ENCODE data around the gene ANKS1B.

Gene ANKS1B

GRCh38 chr12:99915251-99916082 lies 69.3 kb downstream of the ANKS1B start:
- no peaks in the 10 kb centered on the region for H3K36me3 ChIP-seq (ENCODE audit: control insufficient read depth, insufficient read depth, low read length, severe bottlenecking)
- H3K9ac ChIP-seq (ENCODE audit: low read length) = no peak overlapping the region
- no peaks in the 10 kb centered on the region for H3K27me3 ChIP-seq (replicated peaks; ENCODE audit: control insufficient read depth, insufficient read depth, low read length)
- no peaks in the 10 kb centered on the region for H3K9me3 ChIP-seq (ENCODE audit: control insufficient read depth, low read length)
- no peak overlapping the region for H3K4me3 ChIP-seq (ENCODE audit: low read length)
- H3K4me1 ChIP-seq (ENCODE audit: control insufficient read depth, insufficient read depth, low read length) = peaks cover 46% of the 10 kb centered on the region
- DNase-seq (ENCODE audit: low read depth) = peak; percentile 65

GRCh38 chr12:99914206-99914605 lies 70.5 kb downstream of the ANKS1B start:
- H3K4me1 ChIP-seq (ENCODE audit: control insufficient read depth, insufficient read depth, low read length) = peaks cover 49% of the 10 kb centered on the region
- DNase-seq (ENCODE audit: low read depth) = no peak
- no peak overlapping the region for H3K4me3 ChIP-seq (ENCODE audit: low read length)
- H3K9me3 ChIP-seq (ENCODE audit: control insufficient read depth, low read length) = no peaks in the 10 kb centered on the region
- no peak overlapping the region for H3K9ac ChIP-seq (ENCODE audit: low read length)
- H3K36me3 ChIP-seq (ENCODE audit: control insufficient read depth, insufficient read depth, low read length, severe bottlenecking) = no peaks in the 10 kb centered on the region
- H3K27me3 ChIP-seq (replicated peaks; ENCODE audit: control insufficient read depth, insufficient read depth, low read length) = no peaks in the 10 kb centered on the region

GRCh38 chr12:99911967-99912366 lies 72.8 kb downstream of the ANKS1B start:
- Histone ChIP-seq H3K4me1 (ENCODE audit: control insufficient read depth, insufficient read depth, low read length) (peaks cover 33% of the 10 kb centered on the region), H3K9me3 (ENCODE audit: control insufficient read depth, low read length) (no peaks in the 10 kb centered on the region), H3K9ac (ENCODE audit: low read length) (peak overlapping the region; percentile 58), H3K4me3 (ENCODE audit: low read length) (peak overlapping the region; percentile 69), H3K36me3 (ENCODE audit: control insufficient read depth, insufficient read depth, low read length, severe bottlenecking) (no peaks in the 10 kb centered on the region), H3K27me3 (replicated peaks; ENCODE audit: control insufficient read depth, insufficient read depth, low read length) (no peaks in the 10 kb centered on the region)
- DNase-seq (ENCODE audit: low read depth) = peak; percentile 49

- DNase-seq (ENCODE audit: low read depth) = peak; percentile 97
- Histone ChIP-seq H3K27me3 (replicated peaks; ENCODE audit: control insufficient read depth, insufficient read depth, low read length) (no peaks in the 10 kb centered on the region), H3K4me3 (ENCODE audit: low read length) (peak overlapping the region; percentile 69)
These were observed 73.7 kb downstream of the ANKS1B start for GRCh38 chr12:99911081-99911480.

GRCh38 chr12:99910342-99910741 lies 74.4 kb downstream of the ANKS1B start:
- Histone ChIP-seq H3K4me1 (ENCODE audit: control insufficient read depth, insufficient read depth, low read length) (peaks cover 28% of the 10 kb centered on the region), H3K4me3 (ENCODE audit: low read length) (peak overlapping the region; percentile 67), H3K27me3 (replicated peaks; ENCODE audit: control insufficient read depth, insufficient read depth, low read length) (no peaks in the 10 kb centered on the region), H3K9ac (ENCODE audit: low read length) (peak overlapping the region; percentile 73), H3K36me3 (ENCODE audit: control insufficient read depth, insufficient read depth, low read length, severe bottlenecking) (no peaks in the 10 kb centered on the region), H3K9me3 (ENCODE audit: control insufficient read depth, low read length) (no peaks in the 10 kb centered on the region)
- peak; percentile 24 for DNase-seq (ENCODE audit: low read depth)

More at GRCh38 chr12:99911081-99911480, 73.7 kb downstream of the ANKS1B start:
- peak overlapping the region; percentile 73 for H3K9ac ChIP-seq (ENCODE audit: low read length)
- H3K36me3 ChIP-seq (ENCODE audit: control insufficient read depth, insufficient read depth, low read length, severe bottlenecking) = no peaks in the 10 kb centered on the region
- H3K9me3 ChIP-seq (ENCODE audit: control insufficient read depth, low read length) = no peaks in the 10 kb centered on the region
- H3K4me1 ChIP-seq (ENCODE audit: control insufficient read depth, insufficient read depth, low read length) = peaks cover 31% of the 10 kb centered on the region

GRCh38 chr12:99906786-99907579 lies 77.8 kb downstream of the ANKS1B start:
- Histone ChIP-seq H3K27me3 (replicated peaks; ENCODE audit: control insufficient read depth, insufficient read depth, low read length) (no peaks in the 10 kb centered on the region), H3K9me3 (ENCODE audit: control insufficient read depth, low read length) (no peaks in the 10 kb centered on the region), H3K36me3 (ENCODE audit: control insufficient read depth, insufficient read depth, low read length, severe bottlenecking) (no peaks in the 10 kb centered on the region), H3K4me1 (ENCODE audit: control insufficient read depth, insufficient read depth, low read length) (peaks cover 18% of the 10 kb centered on the region), H3K4me3 (ENCODE audit: low read length) (no peak overlapping the region), H3K9ac (ENCODE audit: low read length) (no peak overlapping the region)
- peak; percentile 73 for DNase-seq (ENCODE audit: low read depth)

GRCh38 chr12:99901181-99901580 lies 83.6 kb downstream of the ANKS1B start:
- Histone ChIP-seq H3K9me3 (ENCODE audit: control insufficient read depth, low read length) (no peaks in the 10 kb centered on the region), H3K27me3 (replicated peaks; ENCODE audit: control insufficient read depth, insufficient read depth, low read length) (no peaks in the 10 kb centered on the region), H3K4me3 (ENCODE audit: low read length) (no peak overlapping the region), H3K36me3 (ENCODE audit: control insufficient read depth, insufficient read depth, low read length, severe bottlenecking) (no peaks in the 10 kb centered on the region), H3K9ac (ENCODE audit: low read length) (no peak overlapping the region), H3K4me1 (ENCODE audit: control insufficient read depth, insufficient read depth, low read length) (no peaks in the 10 kb centered on the region)
- DNase-seq (ENCODE audit: low read depth) = no peak

- H3K4me3 ChIP-seq (ENCODE audit: low read length) = no peak overlapping the region
- no peaks in the 10 kb centered on the region for H3K4me1 ChIP-seq (ENCODE audit: control insufficient read depth, insufficient read depth, low read length)
- H3K9me3 ChIP-seq (ENCODE audit: control insufficient read depth, low read length) = peaks cover 1% of the 10 kb centered on the region
These were observed 86.1 kb downstream of the ANKS1B start for GRCh38 chr12:99898645-99899044.

GRCh38 chr12:99879439-99879838 lies 105.3 kb downstream of the ANKS1B start:
- Histone ChIP-seq H3K36me3 (ENCODE audit: control insufficient read depth, insufficient read depth, low read length, severe bottlenecking) (no peaks in the 10 kb centered on the region), H3K9ac (ENCODE audit: low read length) (no peak overlapping the region), H3K4me1 (ENCODE audit: control insufficient read depth, insufficient read depth, low read length) (no peaks in the 10 kb centered on the region), H3K27me3 (replicated peaks; ENCODE audit: control insufficient read depth, insufficient read depth, low read length) (no peaks in the 10 kb centered on the region), H3K9me3 (ENCODE audit: control insufficient read depth, low read length) (no peaks in the 10 kb centered on the region), H3K4me3 (ENCODE audit: low read length) (no peak overlapping the region)
- DNase-seq (ENCODE audit: low read depth) = no peak

More at GRCh38 chr12:99898645-99899044, 86.1 kb downstream of the ANKS1B start:
- H3K36me3 ChIP-seq (ENCODE audit: control insufficient read depth, insufficient read depth, low read length, severe bottlenecking) = no peaks in the 10 kb centered on the region
- DNase-seq (ENCODE audit: low read depth) = no peak
- no peaks in the 10 kb centered on the region for H3K27me3 ChIP-seq (replicated peaks; ENCODE audit: control insufficient read depth, insufficient read depth, low read length)
- H3K9ac ChIP-seq (ENCODE audit: low read length) = no peak overlapping the region

- no peaks in the 10 kb centered on the region for H3K27me3 ChIP-seq (replicated peaks; ENCODE audit: control insufficient read depth, insufficient read depth, low read length)
- no peaks in the 10 kb centered on the region for H3K4me1 ChIP-seq (ENCODE audit: control insufficient read depth, insufficient read depth, low read length)
- DNase-seq (ENCODE audit: low read depth) = no peak
- H3K9me3 ChIP-seq (ENCODE audit: control insufficient read depth, low read length) = no peaks in the 10 kb centered on the region
- H3K4me3 ChIP-seq (ENCODE audit: low read length) = no peak overlapping the region
- no peaks in the 10 kb centered on the region for H3K36me3 ChIP-seq (ENCODE audit: control insufficient read depth, insufficient read depth, low read length, severe bottlenecking)
- H3K9ac ChIP-seq (ENCODE audit: low read length) = no peak overlapping the region
These were observed 109.7 kb downstream of the ANKS1B start for GRCh38 chr12:99875081-99875480.

GRCh38 chr12:99870085-99870484 lies 114.7 kb downstream of the ANKS1B start:
- no peak for DNase-seq (ENCODE audit: low read depth)
- no peak overlapping the region for H3K9ac ChIP-seq (ENCODE audit: low read length)
- no peaks in the 10 kb centered on the region for H3K9me3 ChIP-seq (ENCODE audit: control insufficient read depth, low read length)
- no peaks in the 10 kb centered on the region for H3K36me3 ChIP-seq (ENCODE audit: control insufficient read depth, insufficient read depth, low read length, severe bottlenecking)
- H3K4me1 ChIP-seq (ENCODE audit: control insufficient read depth, insufficient read depth, low read length) = peaks cover 11% of the 10 kb centered on the region
- H3K4me3 ChIP-seq (ENCODE audit: low read length) = no peak overlapping the region
- no peaks in the 10 kb centered on the region for H3K27me3 ChIP-seq (replicated peaks; ENCODE audit: control insufficient read depth, insufficient read depth, low read length)
